Measurements from ENCODE around the gene BACE1-AS.

DNA sequence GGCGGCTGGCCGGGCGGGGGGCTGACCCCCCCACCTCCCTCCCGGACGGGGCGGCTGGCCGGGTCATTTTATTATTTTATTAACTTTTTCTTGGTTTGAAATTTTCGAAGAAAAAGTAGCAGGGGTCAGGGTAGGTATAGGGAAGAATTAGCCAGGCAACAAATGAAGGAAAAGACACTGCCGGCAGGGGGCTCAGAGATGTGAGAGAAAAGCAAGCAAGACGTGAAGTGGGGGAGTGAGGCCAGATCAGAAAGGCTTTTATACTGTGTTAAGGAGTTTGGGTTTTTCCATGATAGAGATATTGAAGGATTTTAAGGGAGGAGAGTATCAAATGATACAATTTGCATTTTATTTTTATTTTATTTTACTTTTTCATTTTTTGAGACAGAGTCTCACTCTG, 39.6 kb upstream of the BACE1-AS start:
- TF ChIP-seq POLR2A (IDR thresholded peaks at IDR 0.05; ENCODE audit: low read depth, low read length) (no peak), POLR2AphosphoS5 (IDR thresholded peaks at IDR 0.05; ENCODE audit: low read depth, low read length) (no peak)

Data from GM12892 (cell line).